Gastrocnemius medialis (tissue), 4 donors: ENCODE data around the gene SLC2A5. TPM values are rescaled to one million over a fixed set of nuclear protein-coding genes. Genes with fewer than 3 reads are reported as not detected.

Experiments
- ATAC-seq, 2 donors: fragments of 150-250 bp; one replicate each; pipeline ENCODE4 v1.9.1; 2016
- DNase-seq, 2 donors: peaks; one replicate each; pipeline ENCODE4 v3.0.0-alpha.2; 2019
- H3K27ac ChIP-seq, 4 donors: fragments of 200-600 bp; sonication (generic); 1 replicate in 1 of 4; 2 replicates in 3 of 4; pipeline ENCODE4 v1.5.1; 2016 to 2018; ENCODE audit warnings: mild to moderate bottlenecking in 2 of 4, moderate library complexity in 1 of 4
- H3K27me3 ChIP-seq, 3 donors: fragments of 200-600 bp; sonication (generic) in 2 of 3; 1 replicate in 1 of 3; 2 replicates in 2 of 3; pipeline versions ENCODE4 v1.5.1 to v1.6.0; 2016 to 2019; ENCODE audit warnings: mild to moderate bottlenecking in 1 of 3, moderate library complexity in 1 of 3
- H3K36me3 ChIP-seq, 2 donors: fragments of 200-600 bp; sonication (generic) in 1 of 2; one replicate each; pipeline ENCODE4 v1.5.1; 2017 to 2018
- H3K4me1 ChIP-seq, 2 donors: fragments of 200-600 bp; sonication (generic) in 1 of 2; one replicate each; pipeline ENCODE4 v1.5.1; 2016 to 2017; ENCODE audit warnings: mild to moderate bottlenecking in 2 of 2
- H3K4me3 ChIP-seq, 4 donors: fragments of 200-600 bp; sonication (generic) in 3 of 4; 1 replicate in 1 of 4; 2 replicates in 3 of 4; pipeline ENCODE4 v1.5.1; 2016 to 2019; ENCODE audit warnings: mild to moderate bottlenecking in 2 of 4
- H3K9me3 ChIP-seq, 3 donors: fragments of 200-600 bp; sonication (generic) in 2 of 3; 1 replicate in 1 of 3; 2 replicates in 2 of 3; pipeline ENCODE4 v1.5.1; 2016 to 2019
- CTCF ChIP-seq, 5 experiments: fragments of 450-650 bp in 3 of 5; fragments of 200-600 bp in 2 of 5; sonication (generic) in 2 of 5; IDR thresholded peaks in 4 of 5; conservative IDR thresholded peaks in 1 of 5; 1 replicate in 4 of 5; 2 replicates in 1 of 5; pipeline ENCODE4 v1.5.1; 2016 to 2019; ENCODE audit warnings: antibody characterized with exemption in 5 of 5, mild to moderate bottlenecking in 3 of 5, moderate library complexity in 3 of 5
- POLR2A ChIP-seq, 2 donors: fragments of 450-650 bp; IDR thresholded peaks; one replicate each; pipeline ENCODE4 v1.6.1; 2017; ENCODE audit warnings: antibody characterized with exemption in 2 of 2, mild to moderate bottlenecking in 2 of 2, moderate library complexity in 2 of 2
- in situ Hi-C, 4 donors: fragments of 200-750 bp; cut with MboI; loops; one replicate each; pipeline versions ENCODE4 v1.15.0 to v1.8.0; 2017; ENCODE audit warnings: low sequenced_read_pairs in 4 of 4
- intact Hi-C: fragments of 100-400 bp; cut with DNase I; formaldehyde crosslinking; loops from one replicate; pipeline ENCODE4 v1.15.1; 2023; ENCODE audit warnings: low total_unique reads
- total RNA-seq, 4 donors: library from RNA; depleted of rRNA; stranded (reverse); fragments of >200 nt; gene quantifications; one replicate each; pipeline versions ENCODE4 v1.1.0 to v1.2.3, GENCODE V29; 2016

SLC2A5 gene
- total RNA-seq, 4 donors from 2014 or later = 11.2 to 34.5 (median 22.8) TPM

DNA sequence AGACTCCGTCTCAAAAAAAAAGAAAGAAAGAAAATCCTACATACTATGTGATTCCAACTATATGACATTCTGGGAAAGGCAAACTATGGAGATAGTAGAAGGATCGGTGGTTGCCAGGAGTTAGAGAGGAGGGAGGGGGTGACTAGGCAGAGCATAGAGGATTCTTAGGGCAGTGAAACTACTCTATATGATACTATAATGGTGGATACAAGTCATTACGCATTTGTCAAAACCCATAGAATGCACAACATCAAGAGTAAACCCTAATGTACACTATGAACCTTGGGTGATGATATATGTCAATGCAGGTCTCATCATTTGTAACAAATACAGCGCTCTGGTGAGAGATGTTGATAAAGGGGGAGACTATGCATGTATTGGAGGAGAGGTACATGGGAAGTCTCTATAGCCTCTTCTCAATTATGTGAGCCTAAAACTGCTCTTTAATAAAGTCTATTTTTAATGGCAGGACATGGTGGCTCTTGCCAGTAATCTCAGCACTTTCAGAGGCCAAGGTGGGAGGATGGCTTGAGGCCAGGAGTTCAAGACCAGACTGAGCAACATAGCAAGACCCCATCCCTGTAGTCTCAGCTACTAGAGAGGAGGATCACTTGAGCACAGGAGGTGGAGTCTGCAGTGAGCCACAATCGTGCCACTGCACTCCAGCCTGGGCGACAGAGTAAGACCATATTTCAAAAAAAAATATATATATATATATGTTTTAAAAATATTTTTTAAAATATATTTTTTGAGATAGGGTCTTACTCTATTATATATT is 17.0 kb downstream of the SLC2A5 start:
- TF ChIP-seq POLR2A (IDR thresholded peaks at IDR 0.05) = no peak
- TF ChIP-seq CTCF (IDR thresholded peaks at IDR 0.05 in 4 of 5, conservative IDR thresholded peaks at IDR 0.05 in 1 of 5) = no peak
- in situ Hi-C loops (no loop called here), intact Hi-C loops (no loop called here)
- Histone ChIP-seq H3K27me3 (no peaks in the 10 kb centered on the region), H3K36me3 (peaks cover 0 to 3% of the 10 kb centered on the region in 2 donors), H3K4me3 (no peak overlapping the region), H3K27ac (peak overlapping the region; percentile 72 to 76 (median 73)), H3K4me1 (peaks cover 14% of the 10 kb centered on the region in 2 donors), H3K9me3 (no peaks in the 10 kb centered on the region)
- DNase-seq = no peak
- no peak for ATAC-seq

DNA sequence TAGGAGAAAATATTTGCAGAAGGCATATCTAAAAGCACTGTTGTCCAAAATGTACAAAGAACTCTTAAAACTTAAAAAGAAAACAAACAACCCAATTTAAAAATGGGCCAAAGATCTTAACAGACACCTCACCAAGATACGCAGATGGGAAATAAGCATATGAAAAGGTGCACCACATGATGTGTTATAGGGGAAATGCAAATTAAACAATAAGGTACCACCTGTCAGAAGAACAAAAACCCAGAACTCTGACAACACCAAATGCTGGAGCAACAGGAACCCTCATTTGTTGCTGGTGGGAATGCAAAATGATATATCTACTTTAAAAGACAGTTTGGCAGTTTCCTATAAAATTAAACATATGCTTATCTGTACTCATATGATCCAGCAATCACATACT is 18.1 kb downstream of the SLC2A5 start:
- Histone ChIP-seq H3K36me3 (peaks cover 0 to 7% of the 10 kb centered on the region in 2 donors), H3K27me3 (no peaks in the 10 kb centered on the region), H3K4me3 (no peak overlapping the region), H3K9me3 (no peaks in the 10 kb centered on the region), H3K4me1 (peaks cover 11 to 13% of the 10 kb centered on the region in 2 donors), H3K27ac (peak overlapping the region; percentile 72 to 76 (median 73))
- no peak for TF ChIP-seq CTCF (IDR thresholded peaks at IDR 0.05 in 4 of 5, conservative IDR thresholded peaks at IDR 0.05 in 1 of 5)
- TF ChIP-seq POLR2A (IDR thresholded peaks at IDR 0.05) = no peak
- in situ Hi-C loops = no loop called here
- ATAC-seq = no peak
- DNase-seq = no peak
- intact Hi-C loops = no loop called here

GRCh38 chr1:9050803-9051202 is 18.6 kb downstream of the SLC2A5 start:
- ATAC-seq (peak; percentile 80 to 92), DNase-seq (peak in 1 of 2 donors; percentile 37)
- Histone ChIP-seq H3K36me3 (peaks cover 0 to 7% of the 10 kb centered on the region in 2 donors), H3K27me3 (no peaks in the 10 kb centered on the region), H3K27ac (peak overlapping the region; percentile 72 to 76 (median 73)), H3K9me3 (no peaks in the 10 kb centered on the region), H3K4me1 (peaks cover 11 to 13% of the 10 kb centered on the region in 2 donors), H3K4me3 (no peak overlapping the region)
- TF ChIP-seq CTCF (IDR thresholded peaks at IDR 0.05 in 4 of 5, conservative IDR thresholded peaks at IDR 0.05 in 1 of 5) (no peak), POLR2A (IDR thresholded peaks at IDR 0.05) (no peak)
- intact Hi-C loops (no loop called here), in situ Hi-C loops (no loop called here)

DNA sequence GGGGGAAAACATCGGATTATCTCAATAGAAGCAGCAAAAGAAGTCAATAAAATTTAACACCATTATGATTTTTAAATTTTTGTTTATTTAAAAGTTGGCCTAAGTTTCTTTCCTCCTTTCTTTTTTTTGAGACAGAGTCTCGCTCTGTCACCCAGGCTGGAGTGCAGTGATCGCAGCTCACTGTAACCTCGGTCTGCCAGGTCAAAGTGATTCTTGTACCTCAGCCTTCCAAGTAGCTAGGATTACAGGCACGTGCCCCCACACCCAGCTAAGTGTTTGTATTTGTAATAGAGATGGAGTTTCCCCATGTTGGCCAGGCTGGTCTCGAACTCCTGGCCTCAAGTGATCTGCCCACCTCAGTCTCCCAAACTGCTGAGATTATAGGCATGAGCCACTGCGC is 20.9 kb downstream of the SLC2A5 start:
- ATAC-seq = peak; percentile 39 to 48
- in situ Hi-C loops = no loop called here

More for the DNA sequence above, 20.9 kb downstream of the SLC2A5 start:
- no peak for TF ChIP-seq POLR2A (IDR thresholded peaks at IDR 0.05)
- TF ChIP-seq CTCF (IDR thresholded peaks at IDR 0.05 in 4 of 5, conservative IDR thresholded peaks at IDR 0.05 in 1 of 5) = no peak
- H3K4me1 ChIP-seq = peaks cover 9 to 11% of the 10 kb centered on the region in 2 donors
- intact Hi-C loops = no loop called here
- H3K9me3 ChIP-seq = no peaks in the 10 kb centered on the region
- DNase-seq = no peak
- H3K4me3 ChIP-seq = no peak overlapping the region
- H3K27ac ChIP-seq = peak overlapping the region; percentile 24 to 74 (median 72)
- peaks cover 0 to 7% of the 10 kb centered on the region in 2 donors for H3K36me3 ChIP-seq
- H3K27me3 ChIP-seq = no peaks in the 10 kb centered on the region
